H1 (cell line): Measurements from ENCODE around the gene APH1B. TPM values are rescaled to one million over a fixed set of nuclear protein-coding genes. Genes with fewer than 3 reads are reported as not detected.

Source experiments
- CTCF ChIA-PET: fragments of 300-600 bp; sonication (Branson Sonifier 250); formaldehyde crosslinking; loops from one replicate; lab custom pipeline; 2021; ENCODE audit not compliant: partially characterized antibody; lab: Charles Lee
- POLR2A ChIA-PET: fragments of 300-600 bp; sonication (Branson Sonifier 250); formaldehyde crosslinking; loops from one replicate; lab custom pipeline; 2021; ENCODE audit warnings: inconsistent platforms; ENCODE audit not compliant: partially characterized antibody; lab: Charles Lee
- DNase-seq, 2 experiments: peaks; one replicate each; pipeline versions ENCODE4 v3.0.0 to v3.0.0-alpha.2; 2010 to 2022; ENCODE audit warnings: low spot score in 2 of 2, low read depth in 1 of 2, mixed read lengths in 1 of 2
- FAIRE-seq: peaks from 2 replicates; lab custom pipeline; 2011; peaks lifted over from hg19 to GRCh38; lab: Jason Lieb, UNC
- H2AFZ ChIP-seq: 2 replicates; pipeline ENCODE4 v1.8.1; 2012; ENCODE audit warnings: low read length, inconsistent platforms
- H2AK5ac ChIP-seq: 2 replicates; pipeline ENCODE4 v1.6.1; 2013; ENCODE audit warnings: low read depth, low read length
- H2BK120ac ChIP-seq: replicated peaks from 2 replicates; pipeline ENCODE3; 2013; ENCODE audit warnings: low read depth, low read length, inconsistent platforms
- H2BK12ac ChIP-seq: 2 replicates; pipeline ENCODE4 v1.6.1; 2013; ENCODE audit warnings: low read depth, low read length
- H2BK15ac ChIP-seq: 2 replicates; pipeline ENCODE4 v1.6.1; 2013; ENCODE audit warnings: low read length
- H2BK20ac ChIP-seq: 2 replicates; pipeline ENCODE4 v1.6.1; 2013; ENCODE audit warnings: low read length
- H2BK5ac ChIP-seq: 2 replicates; pipeline ENCODE4 v1.6.1; 2013; ENCODE audit warnings: low read depth, low read length
- H3K14ac ChIP-seq: 2 replicates; pipeline ENCODE4 v1.6.1; 2013; ENCODE audit warnings: inconsistent platforms; ENCODE audit not compliant: insufficient read length
- H3K18ac ChIP-seq: 2 replicates; pipeline ENCODE4 v1.6.1; 2013; ENCODE audit warnings: low read length; ENCODE audit errors: extremely low read depth
- H3K23ac ChIP-seq: 2 replicates; pipeline ENCODE4 v1.6.1; 2013; ENCODE audit warnings: inconsistent platforms; ENCODE audit not compliant: insufficient read length
- H3K23me2 ChIP-seq: 2 replicates; pipeline ENCODE4 v1.6.1; 2013; ENCODE audit warnings: low read depth, low read length
- H3K27ac ChIP-seq: 2 replicates; pipeline ENCODE4 v1.6.1; 2011; ENCODE audit warnings: low read depth, low read length, inconsistent platforms
- H3K27me3 ChIP-seq, 4 experiments: replicated peaks in 1 of 4; 1 replicate in 1 of 4; 2 replicates in 3 of 4; pipeline versions ENCODE4 v1.6.1 to v1.8.1; 2011 to 2013; ENCODE audit warnings: low read length in 3 of 4, mild to moderate bottlenecking in 3 of 4, inconsistent platforms in 2 of 4, mixed read lengths in 2 of 4, moderate library complexity in 1 of 4; ENCODE audit not compliant: control insufficient read depth in 3 of 4, insufficient read depth in 3 of 4; ENCODE audit errors: extremely low read depth in 1 of 4
- H3K36me3 ChIP-seq, 4 experiments: 2 replicates each; pipeline versions ENCODE4 v1.6.1 to v1.8.1; 2011 to 2013; ENCODE audit warnings: mild to moderate bottlenecking in 4 of 4, low read length in 3 of 4, moderate library complexity in 2 of 4, control low read depth in 1 of 4, inconsistent platforms in 1 of 4; ENCODE audit not compliant: insufficient read depth in 4 of 4, control insufficient read depth in 2 of 4
- H3K4ac ChIP-seq: replicated peaks from 2 replicates; pipeline ENCODE3; 2013; ENCODE audit warnings: low read length, low read depth, mixed read lengths, inconsistent platforms; ENCODE audit not compliant: insufficient read length
- H3K4me1 ChIP-seq, 4 experiments: replicated peaks in 1 of 4; 1 replicate in 1 of 4; 2 replicates in 3 of 4; pipeline versions ENCODE4 v1.6.1 to v1.8.1; 2011 to 2013; ENCODE audit warnings: low read length in 3 of 4, inconsistent platforms in 2 of 4, mixed read lengths in 1 of 4; ENCODE audit not compliant: insufficient read depth in 4 of 4, control insufficient read depth in 3 of 4
- H3K4me2 ChIP-seq, 2 experiments: 2 replicates each; pipeline versions ENCODE4 v1.6.1 to v1.8.1; 2011 to 2013; ENCODE audit warnings: low read depth in 2 of 2, low read length in 2 of 2, control low read depth in 1 of 2, inconsistent platforms in 1 of 2, mild to moderate bottlenecking in 1 of 2; ENCODE audit not compliant: insufficient read depth in 1 of 2
- H3K4me3 ChIP-seq, 4 experiments: fragments of 200-600, 300-600 bp in 1 of 4; sonication (generic), shearing (Covaris generic), sonication (Bioruptor Twin) in 1 of 4; 2 replicates each; pipeline versions ENCODE4 v1.5.1 to v1.8.1; 2011 to 2016; ENCODE audit warnings: low read length in 4 of 4, low read depth in 3 of 4, control low read depth in 2 of 4, inconsistent platforms in 2 of 4, mild to moderate bottlenecking in 2 of 4, mixed read lengths in 1 of 4, moderate library complexity in 1 of 4; ENCODE audit not compliant: insufficient read depth in 2 of 4; ENCODE audit errors: extremely low read depth in 1 of 4
- H3K56ac ChIP-seq: replicated peaks from 2 replicates; pipeline ENCODE3; 2013; ENCODE audit warnings: low read depth, mild to moderate bottlenecking, mixed read lengths, low read length, inconsistent platforms; ENCODE audit not compliant: insufficient read length
- H3K79me1 ChIP-seq: 2 replicates; pipeline ENCODE4 v1.6.1; 2013; ENCODE audit warnings: low read depth, low read length, control low read depth
- H3K79me2 ChIP-seq, 2 experiments: 2 replicates each; pipeline versions ENCODE4 v1.6.1 to v1.8.1; 2012 to 2013; ENCODE audit warnings: low read length in 2 of 2, mild to moderate bottlenecking in 2 of 2, inconsistent platforms in 1 of 2; ENCODE audit not compliant: insufficient read depth in 2 of 2, control insufficient read depth in 1 of 2
- H3K9ac ChIP-seq, 4 experiments: replicated peaks in 1 of 4; 1 replicate in 1 of 4; 2 replicates in 3 of 4; pipeline versions ENCODE4 v1.6.1 to v1.8.1; 2011 to 2013; ENCODE audit warnings: low read depth in 3 of 4, low read length in 3 of 4, control low read depth in 2 of 4, mild to moderate bottlenecking in 2 of 4, moderate library complexity in 2 of 4, inconsistent platforms in 1 of 4; ENCODE audit errors: extremely low read depth in 1 of 4
- H3K9me3 ChIP-seq, 2 experiments: 2 replicates each; pipeline versions ENCODE4 v1.6.1 to v1.8.1; 2012 to 2013; ENCODE audit warnings: mild to moderate bottlenecking in 2 of 2, moderate library complexity in 2 of 2, control low read depth in 1 of 2, inconsistent platforms in 1 of 2, low read depth in 1 of 2, low read length in 1 of 2, mixed read lengths in 1 of 2; ENCODE audit not compliant: insufficient read depth in 2 of 2
- H4K20me1 ChIP-seq, 2 experiments: replicated peaks in 1 of 2; 2 replicates each; pipeline versions ENCODE3 to v1.8.1; 2011 to 2013; ENCODE audit warnings: inconsistent platforms in 2 of 2, low read length in 2 of 2, mild to moderate bottlenecking in 1 of 2; ENCODE audit not compliant: insufficient read depth in 2 of 2, control insufficient read depth in 1 of 2
- H4K5ac ChIP-seq: 2 replicates; pipeline ENCODE4 v1.6.1; 2013; ENCODE audit warnings: low read length, low read depth, mixed read lengths, inconsistent platforms; ENCODE audit not compliant: insufficient read length
- H4K8ac ChIP-seq: 2 replicates; pipeline ENCODE4 v1.8.0; 2013; ENCODE audit warnings: mild to moderate bottlenecking, moderate library complexity, low read length, inconsistent platforms; ENCODE audit not compliant: insufficient read depth; ENCODE audit errors: extremely low read depth
- H4K91ac ChIP-seq: replicated peaks from 2 replicates; pipeline ENCODE3; 2013; ENCODE audit warnings: low read length, mixed read lengths, inconsistent platforms; ENCODE audit not compliant: insufficient read length
- GABPA ChIP-seq: IDR thresholded peaks from 2 replicates; pipeline ENCODE4 v1.6.1; 2011; ENCODE audit warnings: mild to moderate bottlenecking, low read length, moderate library complexity, borderline replicate concordance; ENCODE audit not compliant: insufficient read depth
- RXRA ChIP-seq: IDR thresholded peaks from 2 replicates; pipeline ENCODE4 v1.6.1; 2011; ENCODE audit warnings: low read depth, mild to moderate bottlenecking, low read length, moderate library complexity; ENCODE audit not compliant: insufficient read depth
- SAP30 ChIP-seq: fragments of 300-600 bp; sonication (generic); IDR thresholded peaks from 2 replicates; pipeline ENCODE4 v1.7.1; 2012; ENCODE audit warnings: low read length, moderate library complexity, mild to moderate bottlenecking, inconsistent platforms; ENCODE audit not compliant: insufficient read depth, insufficient replicate concordance
- SUZ12 ChIP-seq: fragments of 200-600 bp; sonication (generic); IDR thresholded peaks from 2 replicates; pipeline ENCODE4 v1.6.1; 2012; ENCODE audit warnings: mild to moderate bottlenecking, inconsistent platforms, low read length, moderate library complexity, mixed read lengths
- WGBS, 2 experiments: shearing (Covaris generic) in 1 of 2; methylation state at CpG; one replicate each; pipeline versions ENCODE4 v1.1.6 to v1.1.7; 2013 to 2015; ENCODE audit warnings: low lambda C conversion rate in 2 of 2, mixed read lengths in 2 of 2, inconsistent platforms in 1 of 2, low coverage in 1 of 2, missing lambda C conversion rate in 1 of 2; ENCODE audit not compliant: insufficient replicate concordance in 2 of 2, insufficient coverage in 1 of 2, insufficient read length in 1 of 2; ENCODE audit errors: extremely low coverage in 1 of 2, missing lambda C conversion rate in 1 of 2; 5-methylcytosine and 5-hydroxymethylcytosine counted together
- polyA plus RNA-seq, 7 experiments: library from polyadenylated mRNA; depleted of rRNA in 3 of 7; stranded (reverse) in 5 of 7; unstranded in 2 of 7; fragments of >200 nt in 5 of 7; fragments of 200-250 nt in 2 of 7; gene quantifications; 1 replicate in 5 of 7; 2 replicates in 1 of 7; 4 replicates in 1 of 7; pipeline versions ENCODE4 v1.2.1 to v1.2.3, GENCODE V29; 2011 to 2013; ENCODE audit warnings: missing spikeins in 2 of 7, mixed read lengths in 2 of 7
- total RNA-seq: library from RNA; stranded (reverse); fragmentation: NEBNext Ultra II Directional; extraction: Animal tissue kit (Norgen Biotek cat#: 25700); gene quantifications from 2 replicates; pipeline ENCODE4 v1.2.1, GENCODE V29; 2021

The APH1B gene
- total and polyA plus RNA-seq, 2 of the 8 experiments (the other 6 are each of a cell fraction or from before 2014, with no cell fraction given): 11.5 to 22.9 TPM

DNA sequence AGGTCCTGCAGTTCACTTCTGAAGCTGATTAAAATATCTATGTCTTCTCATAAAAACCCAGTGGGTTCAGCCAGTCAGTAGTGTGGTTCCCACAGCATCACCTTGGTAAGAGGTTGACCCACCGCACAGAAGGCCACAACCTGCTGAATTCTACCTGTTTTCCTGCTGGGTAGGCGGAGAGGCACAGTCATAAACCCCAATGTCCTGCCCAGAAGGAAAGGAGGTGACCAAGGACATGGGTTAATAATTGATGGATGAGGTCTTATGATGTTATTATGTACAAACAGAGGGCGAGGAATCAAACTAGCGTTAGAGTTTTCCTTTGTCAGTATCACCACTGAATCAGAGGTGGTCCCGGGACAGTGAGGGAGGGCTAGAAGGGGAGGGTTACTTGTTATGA lies 76.5 kb downstream of the APH1B start:
- no peak overlapping the region for H3K9ac ChIP-seq
- FAIRE-seq (no peak), DNase-seq (no peak)
- TF ChIP-seq SAP30 (no peak), SUZ12 (no peak), GABPA (no peak), RXRA (no peak)
- H3K79me1 ChIP-seq: no peaks in the 10 kb centered on the region
- H2BK5ac ChIP-seq: no peak overlapping the region
- H4K20me1 ChIP-seq: no peaks in the 10 kb centered on the region
- no peak overlapping the region for H3K14ac ChIP-seq
- no peak overlapping the region for H4K8ac ChIP-seq
- no peak overlapping the region for H3K4me3 ChIP-seq
- H2BK120ac ChIP-seq: no peak overlapping the region
- 84% methylated on average over 5 of the region's 5 CpGs; no CpG with 5 or more reads in 1 of the 2 experiments for WGBS, 2 experiments
- H4K91ac ChIP-seq: no peak overlapping the region
- no peaks in the 10 kb centered on the region for H3K9me3 ChIP-seq
- no peak overlapping the region for H3K23ac ChIP-seq
- H3K4me2 ChIP-seq: no peak overlapping the region
- no peak overlapping the region for H2BK12ac ChIP-seq
- H3K23me2 ChIP-seq: no peaks in the 10 kb centered on the region
- no peak overlapping the region for H3K27ac ChIP-seq
- H2BK15ac ChIP-seq: no peak overlapping the region
- no peak overlapping the region for H3K4ac ChIP-seq
- no peaks in the 10 kb centered on the region; a peak in 1 of 7 replicates for H3K4me1 ChIP-seq
- no peak overlapping the region for H3K56ac ChIP-seq
- CTCF ChIA-PET: interaction anchor here (0.9 kb wide), 1 partner anchor 14 kb away, joined by 3 read pairs; no protein-coding TSS in a partner anchor
- H2AFZ ChIP-seq: no peak overlapping the region
- no peak overlapping the region for H4K5ac ChIP-seq
- H3K27me3 ChIP-seq: no peaks in the 10 kb centered on the region
- H3K36me3 ChIP-seq: no peaks in the 10 kb centered on the region
- no peak overlapping the region for H2BK20ac ChIP-seq
- POLR2A ChIA-PET: no interaction called here
- H3K79me2 ChIP-seq: no peaks in the 10 kb centered on the region
- no peak overlapping the region for H2AK5ac ChIP-seq
- H3K18ac ChIP-seq: no peak overlapping the region
